Thyroid gland (tissue), 4 donors: ENCODE data around the gene OXNAD1.

Source experiments
- CTCF ChIP-seq, 6 experiments: fragments of 200-600 bp in 3 of 6; fragments of 450-650 bp in 3 of 6; sonication (generic) in 3 of 6; IDR thresholded peaks; one replicate each; pipeline ENCODE4 v1.5.1; 2016 to 2019; ENCODE audit warnings: antibody characterized with exemption in 6 of 6, mild to moderate bottlenecking in 2 of 6, inconsistent platforms in 1 of 6, moderate library complexity in 1 of 6
- POLR2A ChIP-seq, 2 donors: fragments of 450-650 bp; IDR thresholded peaks; one replicate each; pipeline ENCODE4 v1.6.1; 2017; ENCODE audit warnings: antibody characterized with exemption in 2 of 2, mild to moderate bottlenecking in 2 of 2, moderate library complexity in 1 of 2

DNA sequence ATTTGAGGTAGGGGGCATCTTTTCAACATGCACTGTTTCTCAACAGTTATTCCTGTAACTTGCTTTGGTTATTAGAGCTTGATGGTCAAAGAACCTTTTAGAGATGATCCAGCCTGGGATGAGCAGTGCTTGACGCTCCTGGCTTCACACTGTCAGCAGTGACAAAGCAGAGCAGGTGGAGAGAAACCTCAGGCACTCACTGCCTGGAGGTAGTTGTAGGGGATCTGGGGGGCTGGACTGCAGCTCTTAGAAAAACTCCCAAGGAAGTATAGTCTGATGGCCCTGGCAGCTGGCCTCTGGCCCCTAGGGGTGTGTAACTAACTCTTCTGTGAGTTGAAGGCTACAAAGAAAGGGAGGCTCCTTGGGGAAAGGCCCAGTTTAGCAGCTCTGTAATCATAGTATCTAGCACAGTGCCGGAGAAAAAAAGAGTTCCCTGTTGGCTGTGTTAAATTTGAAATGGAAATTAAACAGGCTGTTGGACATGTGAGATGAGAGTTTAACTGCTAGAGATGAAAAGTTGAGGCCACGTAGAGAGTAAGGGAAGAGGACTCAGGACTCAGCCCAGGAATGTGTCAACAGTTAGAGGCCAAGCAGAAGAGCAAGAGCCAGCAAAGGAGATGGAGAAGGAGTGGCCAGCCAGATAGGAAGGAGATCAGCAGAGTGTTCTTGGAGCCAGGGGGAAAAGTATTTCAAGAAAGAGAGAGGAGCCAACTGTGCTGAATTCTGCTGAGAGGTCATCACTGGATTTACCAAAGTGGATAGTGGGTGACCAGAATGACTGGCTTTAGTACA is 14.2 kb downstream of the OXNAD1 start:
- TF ChIP-seq CTCF (IDR thresholded peaks at IDR 0.05) (no peak), POLR2A (IDR thresholded peaks at IDR 0.05) (no peak)
